Measurements from ENCODE around the gene C1QL1. TPM values are rescaled to one million over a fixed set of nuclear protein-coding genes. Genes with fewer than 3 reads are reported as not detected.
A peak's percentile ranks its signal among the peaks of the same experiment; 100 is the strongest.

C1QL1 gene
- total and polyA plus RNA-seq, 2 of the 13 experiments (the other 11 are each of a cell fraction or from before 2014, with no cell fraction given), result 0.11 TPM

DNA sequence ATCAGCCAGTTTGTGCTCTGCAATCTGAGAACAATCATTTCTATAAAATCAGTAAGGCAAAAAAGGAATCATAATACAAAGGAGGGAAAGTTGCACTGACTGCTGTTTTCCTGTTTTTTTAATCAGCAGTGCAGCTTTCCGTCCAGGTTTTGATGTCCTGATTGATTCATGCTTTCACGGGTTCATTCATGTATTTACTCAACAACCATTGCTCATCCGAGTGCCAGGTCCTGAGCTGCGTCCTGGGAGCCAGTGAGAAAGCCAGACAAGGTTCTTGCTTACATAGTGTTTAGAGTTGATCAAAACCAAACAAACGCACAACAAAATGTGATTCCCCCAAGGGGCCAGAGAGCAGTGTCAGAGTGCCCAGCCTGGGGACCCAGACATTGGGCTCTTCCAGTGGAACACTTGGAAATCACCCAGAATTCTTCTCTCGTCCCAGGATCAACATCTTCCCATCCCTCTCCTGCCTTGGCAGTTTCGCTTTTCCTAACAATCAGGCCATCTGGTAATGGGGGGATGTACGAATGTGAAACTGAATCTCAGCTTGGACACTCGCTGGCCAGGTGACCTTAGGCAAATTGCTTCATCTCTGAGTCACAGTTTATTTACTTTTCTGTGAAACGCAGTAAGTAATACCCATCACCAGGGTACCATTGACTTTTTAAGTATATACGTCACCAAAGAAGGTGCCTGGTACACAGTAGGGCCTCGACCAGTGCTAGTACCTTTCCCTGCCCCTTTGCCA, 13.3 kb upstream of the C1QL1 start (continued):
- TF ChIP-seq, protein P1, sequence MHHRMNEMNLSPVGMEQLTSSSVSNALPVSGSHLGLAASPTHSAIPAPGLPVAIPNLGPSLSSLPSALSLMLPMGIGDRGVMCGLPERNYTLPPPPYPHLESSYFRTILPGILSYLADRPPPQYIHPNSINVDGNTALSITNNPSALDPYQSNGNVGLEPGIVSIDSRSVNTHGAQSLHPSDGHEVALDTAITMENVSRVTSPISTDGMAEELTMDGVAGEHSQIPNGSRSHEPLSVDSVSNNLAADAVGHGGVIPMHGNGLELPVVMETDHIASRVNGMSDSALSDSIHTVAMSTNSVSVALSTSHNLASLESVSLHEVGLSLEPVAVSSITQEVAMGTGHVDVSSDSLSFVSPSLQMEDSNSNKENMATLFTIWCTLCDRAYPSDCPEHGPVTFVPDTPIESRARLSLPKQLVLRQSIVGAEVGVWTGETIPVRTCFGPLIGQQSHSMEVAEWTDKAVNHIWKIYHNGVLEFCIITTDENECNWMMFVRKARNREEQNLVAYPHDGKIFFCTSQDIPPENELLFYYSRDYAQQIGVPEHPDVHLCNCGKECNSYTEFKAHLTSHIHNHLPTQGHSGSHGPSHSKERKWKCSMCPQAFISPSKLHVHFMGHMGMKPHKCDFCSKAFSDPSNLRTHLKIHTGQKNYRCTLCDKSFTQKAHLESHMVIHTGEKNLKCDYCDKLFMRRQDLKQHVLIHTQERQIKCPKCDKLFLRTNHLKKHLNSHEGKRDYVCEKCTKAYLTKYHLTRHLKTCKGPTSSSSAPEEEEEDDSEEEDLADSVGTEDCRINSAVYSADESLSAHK (CRISPR knock-in tag; IDR thresholded peaks at IDR 0.05; ENCODE audit: borderline replicate concordance), result no peak
- TF ChIP-seq ZFY (CRISPR knock-in tag; IDR thresholded peaks at IDR 0.05) (no peak), ZBTB8A (CRISPR knock-in tag; IDR thresholded peaks at IDR 0.05; ENCODE audit: borderline replicate concordance, low read depth) (no peak), CEBPG (CRISPR knock-in tag; IDR thresholded peaks at IDR 0.05) (peak; percentile 93), CHD2 (IDR thresholded peaks at IDR 0.05; ENCODE audit: low read depth, low read length) (no peak), ZSCAN25 (CRISPR knock-in tag; IDR thresholded peaks at IDR 0.05) (no peak), ZNF564 (CRISPR knock-in tag; IDR thresholded peaks at IDR 0.05) (no peak), NFE2L2 (IDR thresholded peaks at IDR 0.05; ENCODE audit: low read length) (no peak), ZFP36L1 (CRISPR knock-in tag; IDR thresholded peaks at IDR 0.05) (0 out of 2 replicates have a peak, but pooled peaks have one; percentile 19), HNRNPH1 (optimal IDR thresholded peaks at IDR 0.05; ENCODE audit: low read depth, low read length) (no peak), PLRG1 (conservative IDR thresholded peaks at IDR 0.05) (no peak), ZNF383 (CRISPR knock-in tag; IDR thresholded peaks at IDR 0.05; ENCODE audit: borderline replicate concordance) (no peak), JARID2 (CRISPR knock-in tag; IDR thresholded peaks at IDR 0.05; ENCODE audit: insufficient replicate concordance) (no peak), ZNF746 (CRISPR knock-in tag; IDR thresholded peaks at IDR 0.05) (no peak), RBM22 (optimal IDR thresholded peaks at IDR 0.05; ENCODE audit: low read length) (no peak), NFIC (IDR thresholded peaks at IDR 0.05; ENCODE audit: low read length) (no peak), NONO (IDR thresholded peaks at IDR 0.05) (no peak), NONO (CRISPR knock-in tag; conservative IDR thresholded peaks at IDR 0.05) (no peak), THAP11 (CRISPR knock-in tag; IDR thresholded peaks at IDR 0.05) (no peak), ZNF34 (CRISPR knock-in tag; IDR thresholded peaks at IDR 0.05; ENCODE audit: borderline replicate concordance) (no peak)
- TF ChIP-seq, protein P2, sequence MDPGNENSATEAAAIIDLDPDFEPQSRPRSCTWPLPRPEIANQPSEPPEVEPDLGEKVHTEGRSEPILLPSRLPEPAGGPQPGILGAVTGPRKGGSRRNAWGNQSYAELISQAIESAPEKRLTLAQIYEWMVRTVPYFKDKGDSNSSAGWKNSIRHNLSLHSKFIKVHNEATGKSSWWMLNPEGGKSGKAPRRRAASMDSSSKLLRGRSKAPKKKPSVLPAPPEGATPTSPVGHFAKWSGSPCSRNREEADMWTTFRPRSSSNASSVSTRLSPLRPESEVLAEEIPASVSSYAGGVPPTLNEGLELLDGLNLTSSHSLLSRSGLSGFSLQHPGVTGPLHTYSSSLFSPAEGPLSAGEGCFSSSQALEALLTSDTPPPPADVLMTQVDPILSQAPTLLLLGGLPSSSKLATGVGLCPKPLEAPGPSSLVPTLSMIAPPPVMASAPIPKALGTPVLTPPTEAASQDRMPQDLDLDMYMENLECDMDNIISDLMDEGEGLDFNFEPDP (CRISPR knock-in tag; conservative IDR thresholded peaks at IDR 0.05), result no peak
- TF ChIP-seq, protein P3, sequence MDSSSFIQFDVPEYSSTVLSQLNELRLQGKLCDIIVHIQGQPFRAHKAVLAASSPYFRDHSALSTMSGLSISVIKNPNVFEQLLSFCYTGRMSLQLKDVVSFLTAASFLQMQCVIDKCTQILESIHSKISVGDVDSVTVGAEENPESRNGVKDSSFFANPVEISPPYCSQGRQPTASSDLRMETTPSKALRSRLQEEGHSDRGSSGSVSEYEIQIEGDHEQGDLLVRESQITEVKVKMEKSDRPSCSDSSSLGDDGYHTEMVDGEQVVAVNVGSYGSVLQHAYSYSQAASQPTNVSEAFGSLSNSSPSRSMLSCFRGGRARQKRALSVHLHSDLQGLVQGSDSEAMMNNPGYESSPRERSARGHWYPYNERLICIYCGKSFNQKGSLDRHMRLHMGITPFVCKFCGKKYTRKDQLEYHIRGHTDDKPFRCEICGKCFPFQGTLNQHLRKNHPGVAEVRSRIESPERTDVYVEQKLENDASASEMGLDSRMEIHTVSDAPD (CRISPR knock-in tag; IDR thresholded peaks at IDR 0.05), result no peak
- TF ChIP-seq, protein P4, sequence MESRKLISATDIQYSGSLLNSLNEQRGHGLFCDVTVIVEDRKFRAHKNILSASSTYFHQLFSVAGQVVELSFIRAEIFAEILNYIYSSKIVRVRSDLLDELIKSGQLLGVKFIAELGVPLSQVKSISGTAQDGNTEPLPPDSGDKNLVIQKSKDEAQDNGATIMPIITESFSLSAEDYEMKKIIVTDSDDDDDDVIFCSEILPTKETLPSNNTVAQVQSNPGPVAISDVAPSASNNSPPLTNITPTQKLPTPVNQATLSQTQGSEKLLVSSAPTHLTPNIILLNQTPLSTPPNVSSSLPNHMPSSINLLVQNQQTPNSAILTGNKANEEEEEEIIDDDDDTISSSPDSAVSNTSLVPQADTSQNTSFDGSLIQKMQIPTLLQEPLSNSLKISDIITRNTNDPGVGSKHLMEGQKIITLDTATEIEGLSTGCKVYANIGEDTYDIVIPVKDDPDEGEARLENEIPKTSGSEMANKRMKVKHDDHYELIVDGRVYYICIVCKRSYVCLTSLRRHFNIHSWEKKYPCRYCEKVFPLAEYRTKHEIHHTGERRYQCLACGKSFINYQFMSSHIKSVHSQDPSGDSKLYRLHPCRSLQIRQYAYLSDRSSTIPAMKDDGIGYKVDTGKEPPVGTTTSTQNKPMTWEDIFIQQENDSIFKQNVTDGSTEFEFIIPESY (CRISPR knock-in tag; IDR thresholded peaks at IDR 0.05), result no peak
- TF ChIP-seq, protein P5, sequence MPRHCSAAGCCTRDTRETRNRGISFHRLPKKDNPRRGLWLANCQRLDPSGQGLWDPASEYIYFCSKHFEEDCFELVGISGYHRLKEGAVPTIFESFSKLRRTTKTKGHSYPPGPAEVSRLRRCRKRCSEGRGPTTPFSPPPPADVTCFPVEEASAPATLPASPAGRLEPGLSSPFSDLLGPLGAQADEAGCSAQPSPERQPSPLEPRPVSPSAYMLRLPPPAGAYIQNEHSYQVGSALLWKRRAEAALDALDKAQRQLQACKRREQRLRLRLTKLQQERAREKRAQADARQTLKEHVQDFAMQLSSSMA (CRISPR knock-in tag; IDR thresholded peaks at IDR 0.05), result no peak

All from HepG2 (cell line).